ENCODE data around the gene ADORA1.

ADORA1 gene

GRCh38 chr1:203172184-203173010 is 44.9 kb downstream of the ADORA1 start:
- TF ChIP-seq POLR2AphosphoS5 (IDR thresholded peaks at IDR 0.05; ENCODE audit: low read depth, low read length) = no peak
- TF ChIP-seq TAF1 (IDR thresholded peaks at IDR 0.05; ENCODE audit: borderline replicate concordance, insufficient read depth, low read length) = no peak

GRCh38 chr1:203173011-203173555 is 45.6 kb downstream of the ADORA1 start:
- no peak for TF ChIP-seq REST (IDR thresholded peaks at IDR 0.05; ENCODE audit: insufficient read depth in 1 of 2, low read depth in 2 of 2, low read length in 2 of 2)
- no peak for TF ChIP-seq FOXP2 (optimal IDR thresholded peaks at IDR 0.05; ENCODE audit: borderline replicate concordance, extremely low read depth, extremely low read length, insufficient read depth)
- TF ChIP-seq POLR2AphosphoS5 (IDR thresholded peaks at IDR 0.05; ENCODE audit: low read depth, low read length) = no peak
- TF ChIP-seq TAF1 (IDR thresholded peaks at IDR 0.05; ENCODE audit: borderline replicate concordance, insufficient read depth, low read length) = no peak
- no peak for TF ChIP-seq SIN3A (IDR thresholded peaks at IDR 0.05; ENCODE audit: borderline replicate concordance, insufficient read depth, low read length)

GRCh38 chr1:203173566-203173965 is 46.0 kb downstream of the ADORA1 start:
- TF ChIP-seq SIN3A (IDR thresholded peaks at IDR 0.05; ENCODE audit: borderline replicate concordance, insufficient read depth, low read length) (no peak), TAF1 (IDR thresholded peaks at IDR 0.05; ENCODE audit: borderline replicate concordance, insufficient read depth, low read length) (no peak), FOXP2 (optimal IDR thresholded peaks at IDR 0.05; ENCODE audit: borderline replicate concordance, extremely low read depth, extremely low read length, insufficient read depth) (no peak), REST (IDR thresholded peaks at IDR 0.05; ENCODE audit: insufficient read depth in 1 of 2, low read depth in 2 of 2, low read length in 2 of 2) (no peak)

GRCh38 chr1:203174324-203174985 is 46.9 kb downstream of the ADORA1 start:
- no peak for TF ChIP-seq REST (IDR thresholded peaks at IDR 0.05; ENCODE audit: insufficient read depth in 1 of 2, low read depth in 2 of 2, low read length in 2 of 2)

GRCh38 chr1:203175237-203175826 is 47.8 kb downstream of the ADORA1 start, which contains the start of gene MYBPH:
Gene MYBPH, minus strand, starts transcription at chr1:203175826. Its CDS starts 71 bp downstream, at chr1:203175755.
- TF ChIP-seq REST (IDR thresholded peaks at IDR 0.05; ENCODE audit: insufficient read depth in 1 of 2, low read depth in 2 of 2, low read length in 2 of 2) (no peak), POLR2AphosphoS5 (IDR thresholded peaks at IDR 0.05; ENCODE audit: low read depth, low read length) (no peak), SIN3A (IDR thresholded peaks at IDR 0.05; ENCODE audit: borderline replicate concordance, insufficient read depth, low read length) (no peak), TAF1 (IDR thresholded peaks at IDR 0.05; ENCODE audit: borderline replicate concordance, insufficient read depth, low read length) (no peak), FOXP2 (optimal IDR thresholded peaks at IDR 0.05; ENCODE audit: borderline replicate concordance, extremely low read depth, extremely low read length, insufficient read depth) (no peak)

Measured in PFSK-1 (cell line).